ENCODE measurements around the gene YRDC.
A peak's percentile ranks its signal among the peaks of the same experiment; 100 is the strongest.

Gene YRDC

GRCh38 chr1:37795340-37796125 lies 12.5 kb downstream of the YRDC start:
- Histone ChIP-seq H3K27me3 (ENCODE audit: insufficient read depth, low read depth, severe bottlenecking) (no peaks in the 10 kb centered on the region), H3K4me3 (ENCODE audit: low read depth, low read length) (peak overlapping the region; percentile 70), H3K9me3 (ENCODE audit: severe bottlenecking) (no peaks in the 10 kb centered on the region), H3K36me3 (peaks cover 51% of the 10 kb centered on the region), H3K27ac (no peak overlapping the region)
- no peak for DNase-seq
- TF ChIP-seq CTCF (IDR thresholded peaks at IDR 0.05; ENCODE audit: low read depth, low read length), result no peak

- TF ChIP-seq CTCF (IDR thresholded peaks at IDR 0.05; ENCODE audit: low read depth, low read length), result 0 out of 2 replicates have a peak, but pooled peaks have one; percentile 17
- Histone ChIP-seq H3K9me3 (ENCODE audit: severe bottlenecking) (no peaks in the 10 kb centered on the region), H3K27me3 (ENCODE audit: insufficient read depth, low read depth, severe bottlenecking) (no peaks in the 10 kb centered on the region), H3K27ac (peak overlapping the region; percentile 97), H3K4me3 (ENCODE audit: low read depth, low read length) (peak overlapping the region; percentile 70), H3K36me3 (peaks cover 43% of the 10 kb centered on the region)
- no peak for DNase-seq
Observed at GRCh38 chr1:37794372-37795339, 13.4 kb downstream of the YRDC start.

DNA sequence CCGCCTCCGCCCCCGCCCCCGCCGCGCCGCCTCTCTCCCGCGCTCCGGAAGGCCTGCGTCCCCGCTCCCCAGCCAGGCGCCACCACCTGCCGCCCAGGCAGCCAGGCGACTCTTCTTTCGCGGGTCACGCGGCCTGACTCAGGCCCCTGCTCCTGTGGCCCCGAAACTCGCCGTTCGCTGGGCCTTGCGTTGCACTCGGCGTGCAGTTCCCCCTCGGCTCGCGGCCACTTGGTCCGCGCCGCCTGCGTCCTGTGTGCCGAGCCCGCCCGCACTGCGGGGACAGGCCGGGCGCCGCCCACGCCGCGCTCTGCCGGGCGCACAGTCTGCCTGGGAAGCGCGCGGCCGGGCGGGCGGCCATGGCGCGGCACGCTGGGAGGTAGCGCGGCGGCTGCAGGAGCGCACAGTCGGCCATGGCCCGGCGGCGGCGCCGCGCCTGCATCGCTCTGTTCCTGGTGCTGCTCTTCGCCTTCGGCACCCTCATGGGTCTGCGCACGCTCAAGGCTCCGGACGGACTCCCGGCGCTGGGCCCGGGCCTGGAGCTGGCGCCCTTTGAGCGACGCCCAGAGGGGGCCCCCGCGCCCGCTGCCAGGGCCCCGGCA lies 14.1 kb downstream of the YRDC start, which contains the start of gene MANEAL:
TSS of gene MANEAL (plus strand) at position 75 of the 599 bp plus-strand sequence. CDS start at position 411, 336 bp downstream.
- no peaks in the 10 kb centered on the region for H3K9me3 ChIP-seq (ENCODE audit: severe bottlenecking)
- peak within 1 kb of the TSS; percentile 70 for H3K4me3 ChIP-seq (ENCODE audit: low read depth, low read length)
- no peak for TF ChIP-seq CTCF (IDR thresholded peaks at IDR 0.05; ENCODE audit: low read depth, low read length)
- H3K36me3 ChIP-seq, result peaks cover 35% of the 10 kb centered on the region
- peak within 1 kb of the TSS; percentile 97 for H3K27ac ChIP-seq
- peak; percentile 71 for DNase-seq
- H3K27me3 ChIP-seq (ENCODE audit: insufficient read depth, low read depth, severe bottlenecking), result no peaks in the 10 kb centered on the region

DNA sequence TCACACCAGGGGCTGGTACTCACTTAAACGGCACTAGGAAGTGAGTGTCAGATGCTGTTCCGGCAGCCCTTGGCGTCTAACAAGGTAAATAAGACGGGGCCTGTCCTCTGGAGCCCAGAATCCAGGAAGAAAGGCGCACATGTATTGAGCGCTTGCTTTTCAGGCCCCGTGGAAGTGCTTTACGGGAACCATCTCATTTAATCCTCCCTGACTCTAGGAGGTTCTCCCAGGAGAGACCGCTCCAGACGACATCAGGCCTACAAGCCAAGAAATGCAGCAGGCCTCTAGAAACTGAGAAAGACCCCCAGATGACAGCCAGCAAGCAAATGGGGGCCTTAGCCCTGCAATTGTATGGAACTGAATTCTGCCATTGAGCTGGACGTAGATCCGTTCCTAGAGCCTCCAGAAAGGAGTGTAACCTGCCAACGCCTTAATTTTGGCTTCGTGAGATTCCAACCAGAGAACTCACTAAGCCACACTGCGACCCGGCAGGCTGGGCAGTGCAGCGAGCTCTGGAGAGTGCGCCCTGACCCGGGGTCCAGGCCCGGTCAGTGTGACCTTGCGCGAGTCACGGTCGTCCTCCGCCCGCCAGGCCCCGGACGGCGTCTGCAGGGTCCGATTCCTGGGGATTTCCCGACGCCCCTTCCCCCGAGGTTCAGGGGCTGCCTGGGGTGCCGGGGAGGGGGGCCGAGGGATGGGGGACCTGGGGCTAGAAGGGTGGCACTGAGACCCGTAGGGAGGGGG lies 14.9 kb downstream of the YRDC start:
- H3K9me3 ChIP-seq (ENCODE audit: severe bottlenecking), result no peaks in the 10 kb centered on the region
- no peak for TF ChIP-seq CTCF (IDR thresholded peaks at IDR 0.05; ENCODE audit: low read depth, low read length)
- no peaks in the 10 kb centered on the region for H3K27me3 ChIP-seq (ENCODE audit: insufficient read depth, low read depth, severe bottlenecking)
- H3K36me3 ChIP-seq, result peaks cover 27% of the 10 kb centered on the region
- peak overlapping the region; percentile 70 for H3K4me3 ChIP-seq (ENCODE audit: low read depth, low read length)
- peak overlapping the region; percentile 97 for H3K27ac ChIP-seq
- no peak for DNase-seq

- no peaks in the 10 kb centered on the region for H3K36me3 ChIP-seq
- no peak overlapping the region for H3K27ac ChIP-seq
- H3K4me3 ChIP-seq (ENCODE audit: low read depth, low read length), result no peak overlapping the region
- no peaks in the 10 kb centered on the region for H3K27me3 ChIP-seq (ENCODE audit: insufficient read depth, low read depth, severe bottlenecking)
- DNase-seq, result no peak
- TF ChIP-seq CTCF (IDR thresholded peaks at IDR 0.05; ENCODE audit: low read depth, low read length), result no peak
- H3K9me3 ChIP-seq (ENCODE audit: severe bottlenecking), result no peaks in the 10 kb centered on the region
Observed at GRCh38 chr1:37782491-37782890, 25.5 kb downstream of the YRDC start.
